K562 (cell line): ENCODE data around the gene RRP9. TPM values are rescaled to one million over a fixed set of nuclear protein-coding genes. Genes with fewer than 3 reads are reported as not detected.

Experiments used
- ADNP ChIP-seq: fragments of 200-800 bp; sonication (Bioruptor generic); IDR thresholded peaks from 2 replicates; pipeline ENCODE4 v1.6.1; 2016; ENCODE audit warnings: missing genetic modification characterization, missing compliant biosample characterization
- FOXK1 ChIP-seq: sonication (generic); formaldehyde crosslinking; IDR thresholded peaks from 2 replicates; pipeline ENCODE4 v1.8.0; 2022; ENCODE audit warnings: missing genetic modification reagents, mild to moderate bottlenecking, borderline replicate concordance
- HNRNPL ChIP-seq: fragments of 200-400 bp; formaldehyde crosslinking; IDR thresholded peaks from 2 replicates; pipeline ENCODE4 v1.6.1; 2017; ENCODE audit warnings: low read depth, mild to moderate bottlenecking, low read length
- ID3 ChIP-seq, 2 experiments: fragments of 250-450 bp in 1 of 2; fragments of 450-650 bp in 1 of 2; sonication (Bioruptor Pico) in 1 of 2; IDR thresholded peaks; 2 replicates each; pipeline versions ENCODE4 v1.6.1 to v1.8.0; 2016 to 2021; ENCODE audit warnings: mild to moderate bottlenecking in 2 of 2, moderate library complexity in 2 of 2, missing compliant biosample characterization in 1 of 2, missing genetic modification characterization in 1 of 2
- IRF9 ChIP-seq: fragments of 450-650 bp; IDR thresholded peaks from 2 replicates; pipeline ENCODE4 v1.6.1; 2016; ENCODE audit warnings: missing biosample characterization, missing genetic modification characterization
- MEIS2 ChIP-seq: fragments of 450-650 bp; IDR thresholded peaks from 2 replicates; pipeline ENCODE4 v1.6.1; 2014; ENCODE audit warnings: mild to moderate bottlenecking; ENCODE audit not compliant: partially characterized antibody
- NFATC3 ChIP-seq: fragments of 450-650 bp; IDR thresholded peaks from 2 replicates; pipeline ENCODE4 v1.6.1; 2017; ENCODE audit warnings: mild to moderate bottlenecking
- OTX1 ChIP-seq: fragments of 450-650 bp; formaldehyde crosslinking; IDR thresholded peaks from 2 replicates; pipeline ENCODE4 v1.4.0; 2022; ENCODE audit warnings: mild to moderate bottlenecking
- PHTF2 ChIP-seq: fragments of 250-450 bp; sonication (Bioruptor Pico); IDR thresholded peaks from 2 replicates; pipeline ENCODE4 v1.5.0; 2021; ENCODE audit warnings: mild to moderate bottlenecking
- PRDM10 ChIP-seq: fragments of 450-650 bp; IDR thresholded peaks from 2 replicates; pipeline ENCODE4 v1.6.1; 2018; ENCODE audit not compliant: partially characterized antibody
- PTTG1 ChIP-seq: fragments of 450-650 bp; IDR thresholded peaks from 2 replicates; pipeline ENCODE4 v1.6.1; 2016; ENCODE audit warnings: low read depth, mild to moderate bottlenecking, missing genetic modification characterization, missing compliant biosample characterization
- RHOXF2B ChIP-seq: fragments of 250-450 bp; sonication (Bioruptor Pico); conservative IDR thresholded peaks from 2 replicates; pipeline ENCODE4 v1.5.1; 2021
- SREBF2 ChIP-seq: sonication (generic); formaldehyde crosslinking; IDR thresholded peaks from 2 replicates; pipeline ENCODE4 v1.4.0; 2020; ENCODE audit warnings: mild to moderate bottlenecking, missing genetic modification reagents
- TAL1 ChIP-seq: fragments of 450-650 bp; IDR thresholded peaks from 2 replicates; pipeline ENCODE4 v1.6.1; 2016; ENCODE audit warnings: mild to moderate bottlenecking
- TFAP4 ChIP-seq: sonication (generic); formaldehyde crosslinking; IDR thresholded peaks from 2 replicates; pipeline ENCODE4 v1.8.0; 2022; ENCODE audit warnings: missing genetic modification reagents, mild to moderate bottlenecking, moderate library complexity, borderline replicate concordance
- YY1 ChIP-seq, 3 experiments: IDR thresholded peaks; 2 replicates each; pipeline ENCODE4 v1.6.1; 2011; ENCODE audit warnings: low read length in 2 of 3, mild to moderate bottlenecking in 2 of 3, moderate library complexity in 2 of 3, borderline replicate concordance in 1 of 3, control low read depth in 1 of 3, low read depth in 1 of 3; ENCODE audit not compliant: insufficient read depth in 3 of 3, insufficient replicate concordance in 2 of 3, control insufficient read depth in 1 of 3, insufficient read length in 1 of 3; ENCODE audit errors: extremely low read depth in 1 of 3
- ZBTB49 ChIP-seq: sonication (generic); formaldehyde crosslinking; IDR thresholded peaks from 2 replicates; pipeline ENCODE4 v1.8.0; 2022; ENCODE audit warnings: missing genetic modification reagents, mild to moderate bottlenecking, borderline replicate concordance
- ZNF197 ChIP-seq: fragments of 200-800 bp; sonication (Bioruptor generic); IDR thresholded peaks from 2 replicates; pipeline ENCODE4 v1.6.1; 2016; ENCODE audit warnings: low read depth, missing genetic modification characterization, missing compliant biosample characterization
- ZNF24 ChIP-seq: fragments of 450-650 bp; IDR thresholded peaks from 2 replicates; pipeline ENCODE4 v1.6.1; 2016
- ZNF316 ChIP-seq: fragments of 450-650 bp; IDR thresholded peaks from 2 replicates; pipeline ENCODE4 v1.6.1; 2016
- polyA plus RNA-seq, 8 experiments: library from polyadenylated mRNA; depleted of rRNA in 4 of 8; stranded (reverse) in 5 of 8; unstranded in 3 of 8; fragments of >200 nt; fragmentation: Nextera tagmentation in 2 of 8; fragmentation: Illumina TruSeq in 1 of 8; extraction: Ambion mirVana in 2 of 8; extraction: Trizol in 1 of 8; gene quantifications; 2 replicates each; pipeline versions ENCODE4 v1.2.1 to v1.2.3, GENCODE V29; 2011 to 2014; ENCODE audit warnings: inconsistent platforms in 1 of 8, missing spikeins in 1 of 8
- total RNA-seq, 7 experiments: library from RNA; depleted of rRNA in 6 of 7; stranded (reverse); fragments of >200 nt in 6 of 7; fragmentation: Illumina TruSeq in 2 of 7; extraction: Trizol in 2 of 7; gene quantifications; 2 replicates each; pipeline versions ENCODE4 v1.2.1 to v1.2.3, GENCODE V29; 2011 to 2021; ENCODE audit warnings: low replicate concordance in 1 of 7

The RRP9 gene
- total and polyA plus RNA-seq, 9 of the 15 experiments (the other 6 are each of a cell fraction or from before 2014, with no cell fraction given), result 5.2 to 67.0 (median 45.9) TPM

- no peak for TF ChIP-seq PTTG1 (tag)
- no peak for TF ChIP-seq IRF9 (tag)
- TF ChIP-seq ADNP (tag), result no peak
- peak; percentile 7; the same call in 1 of the 2 replicates for TF ChIP-seq FOXK1
- no peak for TF ChIP-seq ZBTB49
- TF ChIP-seq ZNF316, result 0 out of 2 replicates have a peak, but pooled peaks have one; percentile 7
- TF ChIP-seq HNRNPL, result peak; percentile 19; the same call in 1 of the 2 replicates
- no peak for TF ChIP-seq NFATC3
- TF ChIP-seq TFAP4 (CRISPR knock-in tag), result peak; percentile 69
- TF ChIP-seq SREBF2 (CRISPR knock-in tag), result no peak
- TF ChIP-seq TAL1, result no peak
- peak; percentile 62 for TF ChIP-seq ZNF24
- no peak for TF ChIP-seq YY1 (IDR thresholded peaks at IDR 0.05; ENCODE audit: borderline replicate concordance in 1 of 3, control insufficient read depth in 1 of 3, extremely low read depth in 1 of 3, insufficient read depth in 3 of 3, insufficient read length in 1 of 3, insufficient replicate concordance in 2 of 3, low read depth in 1 of 3, low read length in 2 of 3)
- TF ChIP-seq PHTF2, result no peak
- TF ChIP-seq OTX1 (CRISPR knock-in tag), result no peak
- TF ChIP-seq MEIS2, result no peak
- TF ChIP-seq ZNF197 (CRISPR knock-in tag), result no peak
- TF ChIP-seq ID3 (CRISPR knock-in tag; IDR thresholded peaks at IDR 0.05), result no peak
- 0 out of 2 replicates have a peak, but pooled peaks have one; percentile 18 for TF ChIP-seq ID3 (tag; IDR thresholded peaks at IDR 0.05)
- TF ChIP-seq PRDM10, result no peak
- TF ChIP-seq RHOXF2B (CRISPR knock-in tag), result no peak
Measured at GRCh38 chr3:51982352-51982837, 40.7 kb upstream of the RRP9 start (continued).
